Measurements from ENCODE around the gene RIPK1.
"Not testable (repeated sequence)": the region's sequence is repeated elsewhere in the genome, so short reads cannot be mapped to it uniquely, and the experiment has no call there.

Gene RIPK1

GRCh38 chr6:3068329-3069214 is at the start of gene RIPK1:
TSS of gene RIPK1 (plus strand) at chr6:3068494. CDS start at chr6:3076824, 8,330 bp downstream.
- DNase-seq (ENCODE audit: low read depth): peak; percentile 96

GRCh38 chr6:3019065-3019464 is 49.2 kb upstream of the RIPK1 start:
- no peak for DNase-seq (ENCODE audit: low read depth)

- DNase-seq (ENCODE audit: low read depth): no peak
Measured at GRCh38 chr6:3019749-3020320, 48.5 kb upstream of the RIPK1 start.

GRCh38 chr6:3020976-3021598 is 47.2 kb upstream of the RIPK1 start:
- DNase-seq (ENCODE audit: low read depth): not testable (repeated sequence)

- DNase-seq (ENCODE audit: low read depth): peak; percentile 18
Measured at GRCh38 chr6:3022765-3023662, 45.3 kb upstream of the RIPK1 start.

- peak; percentile 82 for DNase-seq (ENCODE audit: low read depth)
Measured at GRCh38 chr6:3023663-3024483, 44.4 kb upstream of the RIPK1 start.

- no peak for DNase-seq (ENCODE audit: low read depth)
Measured at GRCh38 chr6:3026791-3027626, 41.3 kb upstream of the RIPK1 start.

GRCh38 chr6:3028156-3028555 is 40.1 kb upstream of the RIPK1 start:
- DNase-seq (ENCODE audit: low read depth): not testable (repeated sequence)

GRCh38 chr6:3031857-3032640 is 36.2 kb upstream of the RIPK1 start:
- no peak for DNase-seq (ENCODE audit: low read depth)

GRCh38 chr6:3032986-3033385 is 35.3 kb upstream of the RIPK1 start:
- DNase-seq (ENCODE audit: low read depth): no peak

- DNase-seq (ENCODE audit: low read depth): no peak
Measured at GRCh38 chr6:3033652-3034051, 34.6 kb upstream of the RIPK1 start.

GRCh38 chr6:3035397-3035796 is 32.9 kb upstream of the RIPK1 start:
- DNase-seq (ENCODE audit: low read depth): no peak

- no peak for DNase-seq (ENCODE audit: low read depth)
Measured at GRCh38 chr6:3036861-3037637, 31.2 kb upstream of the RIPK1 start.

- no peak for DNase-seq (ENCODE audit: low read depth)
Measured at GRCh38 chr6:3037638-3038365, 30.5 kb upstream of the RIPK1 start.

- DNase-seq (ENCODE audit: low read depth): no peak
Measured at GRCh38 chr6:3039384-3039783, 28.9 kb upstream of the RIPK1 start.

GRCh38 chr6:3041147-3041546 is 27.1 kb upstream of the RIPK1 start:
- no peak for DNase-seq (ENCODE audit: low read depth)

- DNase-seq (ENCODE audit: low read depth): no peak
Measured at GRCh38 chr6:3041606-3042005, 26.7 kb upstream of the RIPK1 start.

GRCh38 chr6:3045369-3045768 is 22.9 kb upstream of the RIPK1 start:
- DNase-seq (ENCODE audit: low read depth): no peak
